Nucleus accumbens (tissue), 56 donors: ENCODE data around the gene FTHL17.

ENCODE experiments used
- DNase-seq, 56 donors: peaks; one replicate each; lab custom pipeline; 2025; lab: John Stamatoyannopoulos, UW

FTHL17 gene

DNA sequence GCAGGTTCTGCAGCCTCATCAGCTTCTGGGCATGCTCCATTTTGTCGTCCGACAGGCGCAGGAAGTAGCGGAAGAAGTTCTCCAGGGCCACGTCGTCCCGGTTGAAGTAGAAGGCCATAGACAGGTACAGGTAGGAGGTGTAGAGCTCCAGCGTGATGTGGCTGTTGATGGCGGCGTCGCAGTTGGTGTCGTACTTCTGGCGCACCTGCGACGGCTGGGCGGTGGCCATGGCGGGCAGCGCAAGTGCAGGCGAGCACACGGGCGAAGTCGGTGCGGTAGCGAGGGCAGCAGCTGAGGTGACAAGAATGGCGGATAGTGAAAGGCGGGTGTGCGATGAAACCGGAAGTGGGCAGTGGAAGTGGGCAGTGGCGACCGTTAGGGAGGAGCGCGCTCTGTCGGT is at the start of gene FTHL17:
TSS of gene FTHL17 (minus strand) at position 317 of the 400 bp plus-strand sequence. CDS start at position 229, 88 bp downstream.
- no peak for DNase-seq

GRCh38 chrX:31117266-31117665 is 45.4 kb upstream of the FTHL17 start:
- no peak for DNase-seq

GRCh38 chrX:31115398-31115797 is 43.6 kb upstream of the FTHL17 start:
- no peak for DNase-seq

DNA sequence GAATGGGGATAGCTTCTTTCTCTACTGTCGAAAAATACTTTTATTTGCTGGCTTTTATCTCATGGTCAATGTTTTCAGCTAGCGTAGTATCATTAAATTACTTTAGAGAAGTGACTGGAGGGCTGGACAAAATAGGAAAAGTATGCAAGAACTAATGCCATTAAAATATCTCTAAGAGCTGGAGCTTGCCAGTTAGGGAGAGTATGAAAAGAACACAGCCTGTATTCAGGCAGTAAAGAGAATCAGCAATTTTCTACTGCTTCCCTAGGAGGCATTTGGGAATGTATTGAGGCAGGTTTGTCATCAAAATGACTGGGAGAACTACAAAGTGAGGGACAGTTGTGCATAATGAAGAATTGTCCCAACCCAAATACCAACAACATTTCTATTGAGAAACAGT is 43.0 kb upstream of the FTHL17 start:
- no peak for DNase-seq

GRCh38 chrX:31112226-31112999 is 40.6 kb upstream of the FTHL17 start:
- no peak for DNase-seq

DNA sequence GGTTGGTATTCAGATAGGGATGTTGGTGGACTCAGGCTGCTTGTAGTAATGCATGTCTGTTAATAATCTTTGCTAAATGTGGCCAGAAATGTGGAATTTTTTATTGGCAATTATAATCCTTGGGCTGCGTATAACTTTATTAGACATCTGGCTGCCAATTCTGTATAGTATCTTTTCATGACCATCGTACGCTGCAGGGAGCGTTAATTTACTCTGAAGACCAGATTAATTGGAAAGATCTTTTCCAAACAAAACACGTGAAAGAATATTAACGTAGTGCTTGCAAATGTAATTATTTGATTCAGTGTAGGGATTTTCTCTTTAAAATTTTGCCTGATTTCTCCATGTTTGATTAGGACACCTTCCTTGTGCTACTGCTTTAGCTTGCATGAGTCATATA is 38.8 kb upstream of the FTHL17 start:
- no peak for DNase-seq

- no peak for DNase-seq
Measured at GRCh38 chrX:31099536-31100090, 27.8 kb upstream of the FTHL17 start.

GRCh38 chrX:31098079-31098478 is 26.2 kb upstream of the FTHL17 start:
- DNase-seq, result no peak

DNA sequence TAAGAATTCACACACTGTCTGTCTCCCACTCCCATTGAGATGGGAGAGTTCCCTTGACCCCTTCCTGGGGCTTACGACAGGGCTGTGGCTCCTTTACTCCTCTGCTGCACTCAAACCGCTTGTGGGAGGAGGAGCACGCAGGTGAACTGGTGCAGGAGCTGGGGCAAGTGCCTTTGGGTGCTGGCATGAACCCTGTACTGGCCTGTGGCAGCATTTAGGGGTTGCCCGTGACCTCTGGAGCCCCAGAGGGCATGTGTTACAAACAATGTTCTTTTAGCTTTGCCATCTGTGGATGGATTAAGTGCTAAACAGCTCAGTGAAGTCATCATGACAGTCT is 21.8 kb upstream of the FTHL17 start:
- no peak for DNase-seq

GRCh38 chrX:31092970-31093638 is 21.3 kb upstream of the FTHL17 start:
- DNase-seq, result no peak

DNA sequence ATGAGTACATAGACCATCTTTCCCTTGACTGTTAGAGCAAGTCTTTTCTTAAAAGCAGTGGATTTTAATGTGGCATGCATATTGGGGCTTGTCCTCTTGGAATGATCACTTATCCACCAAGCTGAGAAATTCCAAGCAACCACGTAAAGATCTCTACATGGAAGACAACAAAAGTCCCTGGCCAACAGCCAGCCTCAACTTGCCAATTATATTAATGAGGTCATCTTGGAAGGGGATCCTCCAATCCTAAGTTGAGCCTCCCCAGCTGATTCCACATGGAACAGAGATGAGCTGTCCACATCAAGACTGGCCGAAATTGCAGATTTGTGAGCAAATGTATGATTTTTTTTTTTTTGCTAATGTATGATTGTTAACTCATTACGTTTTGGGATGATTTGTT is 20.6 kb upstream of the FTHL17 start:
- DNase-seq, result no peak

- no peak for DNase-seq
Measured at GRCh38 chrX:31091819-31092218, 20.0 kb upstream of the FTHL17 start.

GRCh38 chrX:31074522-31074921 is 2.7 kb upstream of the FTHL17 start:
- no peak for DNase-seq

DNA sequence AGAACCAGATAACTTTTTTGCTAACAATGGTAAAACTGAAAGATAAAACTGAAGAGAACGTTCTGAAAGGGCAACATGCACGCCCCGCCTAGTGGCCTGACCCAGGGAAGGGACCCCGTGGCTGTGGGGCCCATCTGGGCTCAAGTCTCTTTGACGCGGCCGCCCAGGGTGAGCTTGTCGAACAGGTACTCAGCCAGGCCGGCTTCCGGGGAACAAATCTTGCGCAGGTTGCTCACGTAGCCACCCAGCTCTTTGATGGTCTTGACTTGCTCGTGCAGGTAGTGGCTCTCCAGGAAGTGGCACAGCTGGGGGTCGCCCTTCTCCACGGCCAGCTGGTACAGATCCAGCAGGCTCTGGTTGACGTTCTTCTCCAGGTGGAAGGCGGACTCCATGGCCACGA is 579 bp downstream of the FTHL17 start:
- DNase-seq, result no peak

- no peak for DNase-seq
Measured at GRCh38 chrX:31070057-31070468, 1.8 kb downstream of the FTHL17 start.

DNA sequence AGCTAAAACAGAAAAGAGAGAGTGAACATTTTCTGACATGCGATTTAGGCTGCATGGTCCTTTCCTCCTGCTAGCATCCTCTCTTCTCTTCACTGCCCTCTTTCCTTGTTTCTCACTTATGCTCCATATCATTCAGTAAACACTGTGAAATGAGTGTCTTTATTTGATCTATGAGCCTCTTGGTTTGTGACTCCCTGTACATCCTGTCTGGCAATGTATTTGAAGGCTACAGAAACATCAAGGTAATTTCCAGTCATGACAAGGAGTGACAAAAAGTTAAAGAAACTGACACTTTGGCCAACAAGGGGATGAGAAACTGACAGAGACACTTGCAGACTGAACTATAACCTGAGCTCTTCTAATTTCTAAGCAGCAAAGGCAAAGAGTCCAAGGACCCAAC is 8.7 kb downstream of the FTHL17 start:
- no peak for DNase-seq

GRCh38 chrX:31061091-31061490 is 10.8 kb downstream of the FTHL17 start:
- DNase-seq, result no peak

GRCh38 chrX:31060016-31060415 is 11.8 kb downstream of the FTHL17 start:
- DNase-seq, result no peak

DNA sequence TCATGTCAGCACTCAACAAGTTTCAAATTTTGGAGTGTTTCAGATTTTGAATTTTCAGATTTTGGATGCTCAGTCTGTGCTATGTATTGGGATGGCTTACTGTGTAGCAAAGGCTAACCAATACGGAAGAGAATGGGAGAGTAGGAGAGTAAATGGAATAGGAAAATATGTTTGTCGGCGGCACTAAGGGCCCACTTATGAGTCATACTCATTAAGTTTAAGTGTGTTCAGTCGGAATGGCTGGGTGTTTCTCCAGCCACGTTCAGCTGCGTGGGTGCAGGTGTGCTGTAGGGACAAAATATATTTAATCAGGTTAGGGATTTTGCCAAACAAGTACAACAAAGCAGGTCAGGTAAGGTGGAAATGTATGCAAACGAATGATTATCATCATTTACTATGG is 13.6 kb downstream of the FTHL17 start:
- DNase-seq, result no peak

- DNase-seq, result no peak
Measured at GRCh38 chrX:31057691-31058090, 14.2 kb downstream of the FTHL17 start.

- no peak for DNase-seq
Measured at GRCh38 chrX:31057291-31057690, 14.6 kb downstream of the FTHL17 start.

- DNase-seq, result no peak
Measured at GRCh38 chrX:31053621-31054020, 18.2 kb downstream of the FTHL17 start.
